ENCODE results near the gene TRIM27.
"Not testable (repeated sequence)": the region's sequence is repeated elsewhere in the genome, so short reads cannot be mapped to it uniquely, and the experiment has no call there.

Gene TRIM27

DNA sequence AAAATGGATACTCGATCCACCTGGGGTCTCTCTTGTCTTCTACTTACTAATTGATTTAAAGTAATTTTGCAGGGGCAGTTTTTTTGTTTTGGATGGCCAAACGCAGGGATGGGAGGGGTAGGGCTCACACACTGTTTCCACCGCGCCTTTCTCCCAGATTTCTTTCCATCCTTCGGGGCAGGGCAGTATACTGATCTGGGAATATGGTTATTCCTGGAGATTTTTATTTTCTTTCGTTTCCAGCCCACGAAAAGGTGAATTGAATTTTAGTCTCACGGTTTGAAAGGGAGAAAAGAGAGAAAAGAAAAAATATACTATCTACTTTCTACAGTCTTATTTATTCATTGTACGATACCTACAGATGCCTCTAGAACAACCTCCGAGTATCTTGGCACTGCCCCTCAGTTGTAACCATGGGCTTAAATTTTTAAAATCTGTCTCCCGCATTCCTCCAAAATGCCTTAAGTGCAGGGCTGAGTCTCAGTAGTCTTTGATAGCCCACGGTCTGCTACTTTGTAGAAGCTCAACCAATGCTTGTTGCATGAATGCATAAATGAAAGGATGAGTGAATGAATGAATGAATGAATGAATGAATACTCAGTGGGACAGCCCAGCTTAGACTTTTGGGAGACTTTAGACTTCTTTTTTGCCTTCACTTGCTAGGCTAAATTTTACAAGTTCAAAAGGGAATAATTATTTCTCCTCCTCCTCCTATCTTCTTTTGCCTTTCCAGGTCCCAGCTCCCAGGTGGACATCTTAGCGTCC is 18.1 kb upstream of the TRIM27 start:
- DNase-seq, result peak; percentile 17

- peak; percentile 89 for DNase-seq
Measured at GRCh38 chr6:28940858-28941683, 17.3 kb upstream of the TRIM27 start.

- DNase-seq, result peak; percentile 64
Measured at GRCh38 chr6:28940294-28940857, 16.6 kb upstream of the TRIM27 start.

DNA sequence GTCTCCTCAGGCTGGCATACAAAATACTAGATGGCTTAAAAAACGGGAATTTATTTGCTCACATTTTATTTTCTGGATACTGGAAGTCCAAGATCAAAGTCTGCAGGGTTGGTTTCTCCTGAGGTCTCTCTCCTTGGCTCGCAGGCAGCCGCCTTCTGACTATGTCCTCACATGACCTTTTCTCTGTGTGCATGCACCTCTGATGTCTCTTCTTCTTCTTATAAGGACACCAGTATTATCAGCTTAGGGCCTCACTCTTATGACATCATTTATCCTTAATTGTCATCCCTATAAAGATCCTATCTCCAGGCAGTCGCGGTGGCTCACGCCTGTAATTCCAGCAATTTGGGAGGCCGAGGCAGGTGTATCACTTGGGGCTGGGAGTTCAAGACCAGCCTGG is 9.3 kb upstream of the TRIM27 start:
- DNase-seq, result no peak

GRCh38 chr6:28929887-28930620 is 6.3 kb upstream of the TRIM27 start:
- DNase-seq, result no peak

DNA sequence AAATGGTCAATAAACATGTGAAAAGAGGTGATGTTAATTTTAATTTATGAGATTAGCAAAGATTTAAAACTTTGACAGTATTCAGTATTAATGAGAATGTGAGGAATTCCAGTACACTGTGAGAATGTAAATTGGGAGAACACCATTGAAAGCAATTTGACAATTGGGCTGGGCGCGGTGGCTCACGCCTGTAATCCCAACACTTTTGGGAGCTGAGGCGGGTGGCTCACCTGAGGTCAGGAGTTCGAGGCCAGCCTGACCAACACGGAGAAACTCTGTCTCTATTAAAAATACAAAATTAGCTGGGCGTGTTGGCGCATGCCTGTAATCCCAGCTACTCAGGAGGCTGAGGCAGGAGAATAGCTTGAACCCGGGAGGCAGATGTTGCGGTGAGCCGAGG is 5.6 kb upstream of the TRIM27 start:
- not testable (repeated sequence) for DNase-seq

DNA sequence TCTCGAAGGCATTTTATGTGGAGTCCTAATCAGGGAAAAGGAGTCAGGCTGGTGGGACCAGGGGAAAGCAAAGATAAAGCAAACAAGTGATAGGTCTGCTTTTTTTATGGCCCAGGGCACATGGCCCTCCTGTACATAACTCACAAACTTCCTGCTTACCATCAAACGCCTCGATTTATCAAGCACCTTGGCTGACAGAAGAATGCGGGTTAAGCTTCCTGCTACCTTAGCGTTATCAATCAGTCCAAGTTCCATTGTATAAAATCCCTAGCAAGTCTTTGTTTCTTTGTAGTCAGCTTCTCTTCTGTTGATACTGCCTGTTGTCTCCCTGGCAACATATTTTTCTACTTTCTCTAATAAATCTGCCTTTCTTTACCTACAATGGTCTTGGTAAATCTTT is 4.1 kb upstream of the TRIM27 start:
- DNase-seq, result no peak

- peak; percentile 53 for DNase-seq
Measured at GRCh38 chr6:28922821-28923317, 916 bp downstream of the TRIM27 start.

GRCh38 chr6:28922004-28922820 is 1.6 kb downstream of the TRIM27 start:
- peak; percentile 32 for DNase-seq

DNA sequence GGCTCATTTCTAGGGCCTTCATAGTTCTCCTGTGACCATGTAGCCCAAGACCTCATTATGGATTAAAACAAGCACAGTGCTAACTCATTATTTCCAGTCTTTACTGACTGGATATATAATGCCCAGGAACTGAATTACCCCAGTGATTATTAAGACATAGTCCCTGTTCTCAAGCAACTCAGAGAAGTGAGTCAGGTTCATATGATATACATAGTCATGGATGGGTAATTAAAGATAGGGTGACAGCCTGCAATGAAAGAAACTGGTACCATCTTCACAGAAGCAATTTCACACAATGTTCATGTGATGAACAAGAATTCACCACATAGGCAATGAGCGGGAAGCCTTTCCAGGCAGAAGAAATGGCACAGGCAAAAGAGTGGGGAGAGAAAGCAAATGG is 3.5 kb downstream of the TRIM27 start:
- no peak for DNase-seq

- DNase-seq, result no peak
Measured at GRCh38 chr6:28914941-28915340, 8.8 kb downstream of the TRIM27 start.

- peak; percentile 18 for DNase-seq
Measured at GRCh38 chr6:28910901-28911690, 12.7 kb downstream of the TRIM27 start.

GRCh38 chr6:28907394-28907793 is 16.4 kb downstream of the TRIM27 start:
- DNase-seq, result peak; percentile 84

- no peak for DNase-seq
Measured at GRCh38 chr6:28906669-28907068, 17.1 kb downstream of the TRIM27 start.

DNA sequence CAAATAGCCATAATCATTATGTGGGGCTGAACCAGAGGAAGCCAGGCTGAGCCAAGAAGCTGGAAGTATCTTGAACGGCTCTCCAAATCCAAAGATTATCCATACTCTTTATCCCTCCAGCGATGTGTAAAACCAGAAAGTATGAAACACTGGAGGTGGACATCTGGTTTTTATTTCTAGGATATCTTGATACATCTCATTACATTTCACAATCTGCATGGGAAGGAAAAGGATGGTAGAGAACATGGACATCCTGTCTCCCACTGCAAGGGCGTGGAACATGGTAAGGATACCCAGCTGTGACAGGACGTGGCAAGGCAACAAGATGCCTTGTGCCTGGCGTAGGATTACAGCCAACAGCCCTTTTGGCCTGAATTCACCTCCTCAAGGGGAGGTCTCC is 20.1 kb downstream of the TRIM27 start:
- DNase-seq, result no peak

DNA sequence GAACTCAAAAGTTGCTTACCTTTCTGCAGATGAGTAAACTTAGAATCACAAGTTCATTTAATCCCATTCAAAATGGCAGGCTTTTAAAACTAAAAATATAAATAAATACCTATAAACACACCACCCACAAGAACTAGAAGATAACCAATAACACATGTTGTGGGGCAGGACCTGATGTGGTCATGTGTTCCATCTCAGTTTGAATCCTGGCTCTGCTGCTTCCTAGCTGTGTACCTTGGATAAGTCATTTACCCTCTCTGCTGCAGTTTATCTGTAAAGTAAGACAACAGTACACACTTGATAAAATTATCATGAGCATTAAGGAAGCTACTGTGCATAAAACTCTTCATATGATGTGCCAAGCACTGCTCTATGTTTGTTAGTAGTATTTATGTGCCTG is 22.0 kb downstream of the TRIM27 start:
- no peak for DNase-seq

DNA sequence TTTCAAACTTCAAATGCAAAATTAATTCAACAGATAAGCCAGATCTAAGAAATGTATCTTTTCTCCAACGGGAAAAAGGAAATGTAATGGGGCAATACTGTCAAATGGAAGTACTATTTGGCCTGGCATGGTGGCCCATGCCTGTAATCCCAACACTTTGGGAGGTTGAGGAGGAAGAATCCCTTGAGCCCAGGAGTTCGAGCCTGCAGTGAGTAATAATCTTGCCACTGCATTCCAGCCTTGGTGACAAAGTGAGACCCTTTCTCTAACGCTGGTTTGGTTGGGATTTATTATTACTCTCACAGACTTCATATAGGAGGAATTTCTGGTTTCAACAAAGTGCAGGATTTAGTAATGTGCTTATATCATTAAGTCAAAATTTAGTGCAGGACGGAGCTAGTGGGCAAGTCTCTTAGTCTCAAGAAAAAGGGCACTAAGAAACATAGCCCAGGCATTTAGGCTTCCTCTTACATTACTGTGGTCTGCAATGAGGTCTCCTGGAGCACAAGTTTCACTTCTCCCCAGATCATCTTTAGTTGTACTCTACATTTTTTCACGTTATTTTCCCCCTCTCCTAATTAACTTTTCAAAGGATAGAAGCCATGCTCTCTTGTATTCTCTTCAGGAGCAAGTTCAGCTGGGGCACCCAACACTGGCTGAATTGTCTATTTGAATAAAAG is 23.1 kb downstream of the TRIM27 start:
- no peak for DNase-seq

DNA sequence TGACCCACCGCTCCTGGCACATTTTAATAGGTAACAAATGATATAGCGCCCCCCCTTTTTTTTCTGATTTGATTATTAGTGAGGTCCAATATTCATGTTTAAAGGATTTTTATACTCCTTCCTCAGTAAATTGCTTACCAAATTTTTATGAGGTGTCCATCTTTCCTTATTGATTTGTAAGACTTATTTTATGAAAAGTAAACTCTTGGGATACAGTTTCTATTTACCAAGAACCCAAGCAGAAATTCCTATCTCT is 25.1 kb downstream of the TRIM27 start:
- no peak for DNase-seq

- DNase-seq, result no peak
Measured at GRCh38 chr6:28897369-28897745, 26.4 kb downstream of the TRIM27 start.

DNA sequence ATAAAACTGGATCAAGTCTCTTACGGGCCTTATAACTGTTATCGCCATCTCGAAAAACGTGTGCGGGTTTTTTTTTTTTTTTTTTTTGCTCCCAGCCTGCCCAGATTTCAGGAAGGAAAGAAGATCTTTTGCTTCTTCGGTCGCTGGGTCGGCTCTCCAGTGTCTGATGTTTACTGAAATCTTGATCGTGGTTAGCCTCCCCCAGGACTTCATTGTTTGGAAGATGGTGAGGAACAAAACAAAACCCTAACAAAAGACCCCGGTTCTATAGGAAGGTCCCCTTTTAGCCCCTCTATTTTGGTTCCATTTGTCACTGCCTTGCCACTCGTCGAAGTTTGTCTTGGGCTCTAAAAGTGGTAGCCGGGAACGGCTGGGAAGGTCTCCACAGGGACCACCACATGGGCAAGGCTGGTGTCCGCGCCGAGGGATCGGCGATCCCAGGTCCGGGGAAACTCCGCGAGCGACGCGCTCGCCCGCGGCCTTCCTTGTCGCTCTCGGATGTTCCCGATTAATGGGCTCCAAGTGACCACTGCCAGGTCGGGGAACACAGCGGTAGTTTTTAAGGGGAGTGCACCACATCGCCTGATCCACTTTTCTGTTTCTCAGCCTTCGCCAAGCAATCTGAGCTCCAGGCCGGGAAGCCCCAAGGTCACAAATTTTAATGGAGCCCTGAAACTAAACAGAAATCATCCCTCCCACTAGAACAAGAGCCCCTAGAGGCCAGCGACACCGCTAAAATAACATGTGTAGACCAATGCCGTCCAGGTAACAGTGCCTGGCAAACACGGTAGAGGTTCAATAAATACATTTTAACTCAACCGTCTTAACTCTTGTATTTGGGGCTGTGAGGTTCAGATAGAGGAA is 27.0 kb downstream of the TRIM27 start:
- DNase-seq, result peak; percentile 68

Measured in EL (cell line).